Stimulated activated CD8-positive, alpha-beta memory T cell treated with anti-CD3 and anti-CD28 coated beads, Interleukin-4, amount 100 ng/mL, for 24 hours (primary cell): ENCODE measurements around the gene PCIF1.
"Not testable (repeated sequence)": the region's sequence is repeated elsewhere in the genome, so short reads cannot be mapped to it uniquely, and the experiment has no call there.

ENCODE experiments used
- DNase-seq: peaks from one replicate; pipeline ENCODE4 v3.0.0-alpha.2; 2020; ENCODE audit warnings: low read depth

The PCIF1 gene

GRCh38 chr20:45934586-45935415 is at the start of gene PCIF1:
Gene PCIF1 (plus strand): TSS chr20:45934683. CDS start chr20:45939000, 4,317 bp downstream.
- DNase-seq = peak; percentile 97

DNA sequence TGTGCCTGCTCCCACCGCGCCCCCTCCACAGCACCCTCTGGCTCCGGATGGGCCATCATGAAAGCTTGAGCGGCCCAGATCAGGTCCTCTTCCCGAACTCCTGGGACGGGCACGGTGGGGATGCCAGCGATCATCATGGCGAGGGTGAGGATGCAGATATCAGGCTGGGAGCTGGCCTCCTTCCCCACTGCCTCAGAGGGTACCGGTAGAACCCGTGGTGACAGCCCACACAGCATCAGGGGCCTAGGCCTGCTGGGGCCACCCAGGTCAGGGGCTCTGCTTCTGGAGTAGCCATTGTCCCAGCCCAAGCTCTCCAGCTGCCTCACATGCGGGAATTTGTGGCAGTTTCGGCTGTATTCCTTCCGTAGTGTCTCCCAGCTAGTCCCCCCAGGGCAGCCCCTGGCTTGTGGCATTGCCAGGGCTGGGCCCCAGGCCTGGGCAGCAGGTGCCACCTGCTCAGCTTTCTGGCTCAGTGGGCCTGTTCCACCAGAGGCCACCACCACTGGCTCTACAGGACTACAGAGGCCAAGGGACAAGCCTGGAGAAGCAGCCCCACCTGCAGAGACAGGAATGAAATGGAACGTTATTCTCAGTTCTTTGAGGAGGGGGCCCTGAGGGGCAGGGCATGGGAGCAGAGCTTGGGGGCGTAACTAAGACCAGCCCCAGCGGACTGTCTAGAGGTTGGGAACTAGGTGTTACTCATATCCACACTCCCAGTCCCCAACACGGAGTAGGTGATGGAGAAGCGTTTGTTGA is 47.7 kb upstream of the PCIF1 start:
- no peak for DNase-seq

- DNase-seq = no peak
These were observed 47.2 kb upstream of the PCIF1 start, which contains the start of gene SPATA25 for GRCh38 chr20:45887346-45887715. Gene SPATA25 (minus strand): TSS chr20:45887622. CDS start chr20:45887590, 32 bp downstream.

GRCh38 chr20:45888681-45889080 is 45.8 kb upstream of the PCIF1 start:
- no peak for DNase-seq

DNA sequence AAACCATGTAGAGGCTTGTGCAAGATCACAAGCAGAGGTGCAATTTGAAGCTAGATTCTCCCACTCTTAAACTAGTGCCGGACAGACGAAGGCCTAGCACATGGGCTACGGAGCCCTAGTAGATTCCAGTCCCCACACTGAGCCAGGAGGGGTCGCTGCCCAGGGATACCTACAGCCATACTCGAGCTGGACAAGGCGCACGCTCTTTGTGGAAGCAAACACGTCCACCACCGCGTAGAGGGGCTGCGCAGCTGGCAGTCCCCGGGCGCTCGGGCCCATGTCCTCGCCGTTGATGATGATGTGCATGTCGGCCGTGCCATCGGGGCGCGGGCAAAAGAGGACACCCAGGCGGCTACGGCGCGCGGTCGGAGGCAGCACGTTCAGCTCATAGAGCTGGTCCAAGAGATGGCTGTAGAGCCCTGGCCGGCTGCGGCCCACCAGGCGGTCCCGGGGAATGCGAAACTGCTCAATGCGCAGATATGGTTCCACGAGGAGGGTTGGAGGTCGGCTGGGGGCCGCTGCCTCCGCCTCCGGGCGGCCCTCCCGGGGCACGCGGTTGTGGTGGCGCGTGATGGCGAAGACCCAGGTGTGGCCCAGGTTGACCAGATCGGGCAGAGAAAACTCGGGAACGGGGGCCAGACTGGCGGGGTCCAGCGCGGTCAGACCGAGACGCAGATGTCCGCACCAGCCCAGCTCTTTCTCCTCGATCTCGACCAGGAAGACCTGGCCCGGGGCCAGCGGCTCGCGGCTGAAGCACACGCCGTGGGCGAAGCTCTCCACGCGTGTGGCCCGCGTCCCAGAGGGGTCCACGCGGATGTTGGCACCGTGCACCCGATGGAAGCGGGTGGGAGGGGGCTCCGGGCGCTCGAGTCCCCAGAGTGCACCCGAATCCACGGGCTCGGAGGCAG is 44.2 kb upstream of the PCIF1 start:
- peak; percentile 30 for DNase-seq

- DNase-seq = peak; percentile 78
These were observed 43.2 kb upstream of the PCIF1 start, which contains the start of the genes CTSA and NEURL2 for GRCh38 chr20:45890985-45891983. Gene CTSA (plus strand): TSS chr20:45891335. CDS start chr20:45891569, 234 bp downstream. Gene NEURL2 (minus strand): TSS chr20:45891208. CDS start chr20:45890991, 217 bp downstream.

DNA sequence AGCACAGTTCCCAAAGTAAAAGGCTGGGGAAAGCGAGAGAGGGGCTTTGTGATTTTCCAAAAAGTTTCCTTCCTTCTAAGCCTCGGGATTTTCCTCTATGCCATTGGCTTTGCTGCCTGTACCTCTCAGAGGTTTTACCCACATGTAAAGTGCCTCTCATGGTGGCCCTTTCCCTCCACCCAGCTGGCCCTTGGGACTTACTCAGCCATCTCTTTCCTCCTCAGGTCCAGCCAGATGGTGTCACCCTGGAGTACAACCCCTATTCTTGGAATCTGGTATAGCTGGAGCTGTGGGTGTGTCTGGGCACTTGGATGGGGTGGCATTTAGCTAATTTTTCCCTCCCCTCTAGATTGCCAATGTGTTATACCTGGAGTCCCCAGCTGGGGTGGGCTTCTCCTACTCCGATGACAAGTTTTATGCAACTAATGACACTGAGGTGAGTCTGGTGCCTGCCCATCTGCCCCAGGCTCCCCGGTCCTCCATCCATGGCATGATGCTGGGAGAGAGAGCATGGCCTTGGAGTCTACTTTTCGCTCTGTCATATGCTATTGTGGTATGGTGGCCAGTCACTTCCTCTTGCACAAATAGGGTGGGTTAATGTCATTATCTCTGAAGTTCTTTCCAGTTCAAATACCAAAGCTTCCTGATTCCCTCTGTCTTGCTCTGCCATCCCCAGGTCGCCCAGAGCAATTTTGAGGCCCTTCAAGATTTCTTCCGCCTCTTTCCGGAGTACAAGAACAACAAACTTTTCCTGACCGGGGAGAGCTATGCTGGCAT is 42.2 kb upstream of the PCIF1 start:
- DNase-seq = no peak

- DNase-seq = no peak
These were observed 41.5 kb upstream of the PCIF1 start for GRCh38 chr20:45892828-45893500.

GRCh38 chr20:45893831-45894230 is 40.7 kb upstream of the PCIF1 start:
- no peak for DNase-seq

- DNase-seq = no peak
These were observed 39.7 kb upstream of the PCIF1 start for GRCh38 chr20:45894797-45895196.

DNA sequence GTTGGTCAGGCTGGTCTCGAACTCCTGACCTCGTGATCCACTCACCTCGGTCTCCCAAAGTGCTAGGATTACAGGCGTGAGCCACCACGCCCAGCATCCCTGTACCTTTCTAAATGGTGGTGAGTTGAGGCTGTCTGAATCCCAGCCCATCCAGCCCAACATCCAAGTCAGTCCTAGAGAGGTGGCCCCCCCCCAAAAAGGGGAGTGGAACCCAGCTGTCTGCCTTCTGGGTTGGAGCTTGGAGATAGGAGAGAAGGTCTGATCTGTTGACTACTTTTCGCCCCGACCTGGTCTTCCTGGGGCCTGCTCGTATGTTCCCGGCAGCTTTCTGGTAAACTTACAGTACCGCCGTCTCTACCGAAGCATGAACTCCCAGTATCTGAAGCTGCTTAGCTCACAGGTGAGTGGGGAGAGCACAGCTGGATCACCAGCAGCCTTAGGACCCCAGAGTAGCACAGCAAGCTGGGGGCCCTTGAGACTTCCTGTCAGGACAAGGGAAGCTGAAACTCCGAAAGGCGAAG is 37.8 kb upstream of the PCIF1 start:
- no peak for DNase-seq

- no peak for DNase-seq
These were observed 37.2 kb upstream of the PCIF1 start for GRCh38 chr20:45897289-45897688.

GRCh38 chr20:45897692-45898091 is 36.8 kb upstream of the PCIF1 start:
- DNase-seq = no peak

DNA sequence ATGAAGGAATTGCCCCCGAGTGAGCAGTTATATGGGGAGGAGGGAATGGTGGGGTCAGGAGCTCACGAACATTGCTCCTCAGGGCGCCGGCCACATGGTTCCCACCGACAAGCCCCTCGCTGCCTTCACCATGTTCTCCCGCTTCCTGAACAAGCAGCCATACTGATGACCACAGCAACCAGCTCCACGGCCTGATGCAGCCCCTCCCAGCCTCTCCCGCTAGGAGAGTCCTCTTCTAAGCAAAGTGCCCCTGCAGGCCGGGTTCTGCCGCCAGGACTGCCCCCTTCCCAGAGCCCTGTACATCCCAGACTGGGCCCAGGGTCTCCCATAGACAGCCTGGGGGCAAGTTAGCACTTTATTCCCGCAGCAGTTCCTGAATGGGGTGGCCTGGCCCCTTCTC is 36.2 kb upstream of the PCIF1 start:
- DNase-seq = no peak

DNA sequence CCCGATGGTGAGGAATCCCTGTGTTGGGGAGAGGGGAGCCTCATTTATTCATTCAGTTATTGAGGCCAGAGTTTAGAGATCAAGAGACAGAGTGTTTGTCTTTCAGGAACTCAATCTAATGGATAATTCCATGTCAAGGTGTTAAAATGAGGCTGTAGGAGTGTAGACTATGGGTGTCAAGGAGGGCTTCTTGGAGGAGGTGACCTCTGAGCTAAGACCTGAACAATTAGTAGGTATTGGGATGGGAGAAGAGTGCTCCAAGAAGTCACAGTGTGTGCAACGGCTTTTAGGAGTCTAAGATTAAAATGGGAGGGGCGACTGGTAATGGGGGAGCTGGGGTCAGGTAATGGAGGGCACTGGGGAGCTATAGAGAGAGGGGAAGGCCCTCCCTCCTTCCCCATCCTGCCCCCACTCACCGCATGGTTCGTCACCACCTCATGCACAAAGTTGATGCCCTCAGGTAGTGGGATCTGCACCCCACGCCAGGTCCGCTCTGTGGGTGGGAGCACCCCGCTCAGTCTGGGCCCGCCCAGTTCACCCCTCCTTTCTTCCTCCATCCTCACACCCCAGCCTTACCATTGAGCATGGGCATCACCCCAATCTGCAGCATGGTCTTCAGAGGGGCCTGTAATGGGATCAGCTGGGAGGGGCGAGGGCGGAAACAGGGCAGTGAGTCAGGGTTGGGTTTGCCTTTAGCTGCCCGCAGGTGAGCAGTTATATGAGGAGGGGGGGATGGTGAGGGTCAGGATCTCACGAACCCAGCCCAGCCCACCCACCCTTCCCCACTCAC is 35.2 kb upstream of the PCIF1 start:
- DNase-seq = no peak

DNA sequence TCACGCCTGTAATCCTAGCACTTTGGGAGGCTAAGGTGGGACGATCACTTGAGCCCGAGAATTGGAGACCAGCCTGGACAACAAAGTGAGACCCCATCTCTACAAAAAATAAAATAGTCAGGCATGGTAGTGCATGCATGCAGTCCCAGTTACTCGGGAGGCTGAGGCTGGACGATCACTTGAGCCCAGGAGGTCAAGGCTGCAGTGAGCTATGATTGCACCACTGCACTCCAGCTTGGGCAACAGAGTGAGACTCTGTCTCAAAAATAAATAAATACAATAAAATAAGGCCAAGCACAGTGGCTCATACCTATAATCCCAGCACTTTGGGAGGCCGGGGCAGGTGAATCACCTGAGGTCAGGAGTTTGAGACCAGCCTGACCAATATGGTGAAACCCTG is 33.2 kb upstream of the PCIF1 start:
- DNase-seq = not testable (repeated sequence)

GRCh38 chr20:45902199-45902701 is 32.2 kb upstream of the PCIF1 start:
- DNase-seq = no peak
